Neural progenitor cell (in vitro differentiated cells): ENCODE measurements around the gene SLC2A4. TPM values are rescaled to one million over a fixed set of nuclear protein-coding genes. Genes with fewer than 3 reads are reported as not detected.

Experiments used
- DNase-seq: peaks from one replicate; pipeline ENCODE4 v3.0.0-alpha.2; 2016; ENCODE audit warnings: low spot score
- H2AFZ ChIP-seq: fragments of 200-600 bp; sonication (generic); replicated peaks from 2 replicates; pipeline ENCODE4 v1.6.1; 2016; ENCODE audit warnings: antibody characterized with exemption
- H3F3A ChIP-seq: fragments of 200-600 bp; sonication (generic); 2 replicates; pipeline ENCODE4 v1.6.1; 2016; ENCODE audit warnings: antibody characterized with exemption, low read depth
- H3K27ac ChIP-seq: fragments of 200-600 bp; sonication (generic); 2 replicates; pipeline ENCODE4 v1.5.1; 2016; ENCODE audit warnings: mild to moderate bottlenecking
- H3K27me3 ChIP-seq: fragments of 200-600 bp; sonication (generic); 2 replicates; pipeline ENCODE4 v1.6.1; 2016; ENCODE audit warnings: mild to moderate bottlenecking, moderate library complexity
- H3K36me3 ChIP-seq: fragments of 200-600 bp; sonication (generic); 2 replicates; pipeline ENCODE4 v1.5.1; 2016
- H3K4me1 ChIP-seq: fragments of 200-600 bp; sonication (generic); 2 replicates; pipeline ENCODE4 v1.6.1; 2016; ENCODE audit warnings: mixed run types
- H3K4me2 ChIP-seq: fragments of 200-600 bp; sonication (generic); 2 replicates; pipeline ENCODE4 v1.6.1; 2016
- H3K4me3 ChIP-seq: fragments of 200-600 bp; sonication (generic); 2 replicates; pipeline ENCODE4 v1.5.1; 2016
- H3K79me2 ChIP-seq: fragments of 200-600 bp; sonication (generic); 2 replicates; pipeline ENCODE4 v1.6.1; 2016; ENCODE audit warnings: low read depth
- H3K9ac ChIP-seq: fragments of 200-600 bp; sonication (generic); 2 replicates; pipeline ENCODE4 v1.6.1; 2016
- H3K9me3 ChIP-seq: fragments of 200-600 bp; sonication (generic); 2 replicates; pipeline ENCODE4 v1.5.1; 2016; ENCODE audit warnings: low read depth
- H4K20me1 ChIP-seq: fragments of 200-600 bp; sonication (generic); 2 replicates; pipeline ENCODE4 v1.6.1; 2016; ENCODE audit warnings: low read depth
- H3K27ac Mint-ChIP-seq: 3 replicates; pipeline ENCODE4 v1.8.0; 2021; ENCODE audit warnings: mixed read lengths
- H3K27me3 Mint-ChIP-seq: 2 replicates; pipeline ENCODE4 v1.8.0; 2022; ENCODE audit warnings: low read depth, mild to moderate bottlenecking, inconsistent platforms, moderate library complexity, mixed read lengths; ENCODE audit not compliant: insufficient read depth
- H3K36me3 Mint-ChIP-seq: 3 replicates; pipeline ENCODE4 v1.8.0; 2021; ENCODE audit warnings: mixed read lengths
- H3K4me1 Mint-ChIP-seq: 3 replicates; pipeline ENCODE4 v1.8.0; 2021; ENCODE audit warnings: mixed read lengths
- H3K4me3 Mint-ChIP-seq: 3 replicates; pipeline ENCODE4 v1.8.0; 2021; ENCODE audit warnings: mild to moderate bottlenecking, moderate library complexity, mixed read lengths
- H3K9me3 Mint-ChIP-seq: 3 replicates; pipeline ENCODE4 v1.8.0; 2020; ENCODE audit warnings: mixed read lengths
- EZH2 ChIP-seq: fragments of 200-600 bp; sonication (generic); IDR thresholded peaks from 2 replicates; pipeline ENCODE4 v1.6.1; 2017; ENCODE audit warnings: antibody characterized with exemption, mild to moderate bottlenecking, moderate library complexity
- EZH2phosphoT487 ChIP-seq: fragments of 200-600 bp; sonication (generic); IDR thresholded peaks from 2 replicates; pipeline ENCODE4 v1.6.1; 2017; ENCODE audit warnings: antibody characterized with exemption
- total RNA-seq: library from RNA; depleted of rRNA; stranded (reverse); fragments of >200 nt; gene quantifications from 2 replicates; pipeline ENCODE4 v1.2.3, GENCODE V29; 2015; ENCODE audit warnings: low replicate concordance
- TF ChIP-seq, protein P1 (sequence below): fragments of 200-600 bp; sonication (generic); IDR thresholded peaks from 2 replicates; pipeline ENCODE4 v1.5.1; 2017; ENCODE audit warnings: antibody characterized with exemption, mild to moderate bottlenecking

The SLC2A4 gene
- total RNA-seq, 1 donor from 2014 or later = 1.7 TPM

DNA sequence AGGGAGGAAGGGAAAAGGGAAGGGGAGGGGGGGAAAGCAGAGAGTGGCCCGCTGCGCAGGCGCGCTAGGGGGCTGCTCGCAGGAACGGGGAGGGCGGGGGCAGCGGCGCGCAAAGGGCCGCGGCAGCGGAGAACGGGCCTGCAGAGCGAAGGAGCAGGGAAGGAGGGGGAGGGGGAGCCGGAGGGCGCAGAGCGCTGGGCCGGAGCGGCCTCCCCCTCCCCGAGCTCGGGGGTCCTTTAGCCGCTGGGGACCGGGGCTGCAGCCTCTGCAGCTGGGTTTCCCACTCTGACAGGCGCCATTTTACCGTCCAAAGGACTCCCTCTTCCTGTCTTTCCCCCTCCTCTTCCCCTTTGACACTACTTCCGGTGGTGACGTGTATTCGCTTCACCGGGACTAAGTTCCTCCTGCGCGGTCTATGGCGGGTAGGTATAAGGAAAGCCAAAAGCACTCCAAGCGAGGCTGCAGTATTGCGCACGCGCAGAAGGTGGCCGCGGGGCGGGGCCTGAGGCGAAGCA is 29.8 kb upstream of the SLC2A4 start, which contains the start of gene CTDNEP1:
CTDNEP1 (minus strand) TSS at position 74 of the 515 bp plus-strand sequence. CDS start 438 bp downstream, outside the sequence.
- Histone ChIP-seq H3F3A (peaks cover 18% of the 10 kb centered on the region), H3K4me1 (peaks cover 16% of the 10 kb centered on the region), H4K20me1 (peaks cover 34% of the 10 kb centered on the region), H3K4me2 (peak within 1 kb of the TSS; percentile 100), H3K27ac (peak within 1 kb of the TSS; percentile 98), H3K27me3 (no peaks in the 10 kb centered on the region), H3K9me3 (no peaks in the 10 kb centered on the region), H3K9ac (peak within 1 kb of the TSS; percentile 72), H2AFZ (peak within 1 kb of the TSS; percentile 85), H3K79me2 (peaks cover 59% of the 10 kb centered on the region), H3K4me3 (peak within 1 kb of the TSS; percentile 61), H3K36me3 (peaks cover 3% of the 10 kb centered on the region)
- Mint-ChIP-seq H3K9me3 (no peaks in the 10 kb centered on the region), H3K4me3 (peak within 1 kb of the TSS; percentile 89), H3K4me1 (peaks cover 34% of the 10 kb centered on the region), H3K27me3 (peaks cover 12% of the 10 kb centered on the region), H3K27ac (peak within 1 kb of the TSS; percentile 99), H3K36me3 (peaks cover 19% of the 10 kb centered on the region)
- peak; percentile 90 for DNase-seq
- TF ChIP-seq EZH2phosphoT487 (no peak), EZH2 (no peak)
- TF ChIP-seq, protein P1, sequence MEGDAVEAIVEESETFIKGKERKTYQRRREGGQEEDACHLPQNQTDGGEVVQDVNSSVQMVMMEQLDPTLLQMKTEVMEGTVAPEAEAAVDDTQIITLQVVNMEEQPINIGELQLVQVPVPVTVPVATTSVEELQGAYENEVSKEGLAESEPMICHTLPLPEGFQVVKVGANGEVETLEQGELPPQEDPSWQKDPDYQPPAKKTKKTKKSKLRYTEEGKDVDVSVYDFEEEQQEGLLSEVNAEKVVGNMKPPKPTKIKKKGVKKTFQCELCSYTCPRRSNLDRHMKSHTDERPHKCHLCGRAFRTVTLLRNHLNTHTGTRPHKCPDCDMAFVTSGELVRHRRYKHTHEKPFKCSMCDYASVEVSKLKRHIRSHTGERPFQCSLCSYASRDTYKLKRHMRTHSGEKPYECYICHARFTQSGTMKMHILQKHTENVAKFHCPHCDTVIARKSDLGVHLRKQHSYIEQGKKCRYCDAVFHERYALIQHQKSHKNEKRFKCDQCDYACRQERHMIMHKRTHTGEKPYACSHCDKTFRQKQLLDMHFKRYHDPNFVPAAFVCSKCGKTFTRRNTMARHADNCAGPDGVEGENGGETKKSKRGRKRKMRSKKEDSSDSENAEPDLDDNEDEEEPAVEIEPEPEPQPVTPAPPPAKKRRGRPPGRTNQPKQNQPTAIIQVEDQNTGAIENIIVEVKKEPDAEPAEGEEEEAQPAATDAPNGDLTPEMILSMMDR = no peak

DNA sequence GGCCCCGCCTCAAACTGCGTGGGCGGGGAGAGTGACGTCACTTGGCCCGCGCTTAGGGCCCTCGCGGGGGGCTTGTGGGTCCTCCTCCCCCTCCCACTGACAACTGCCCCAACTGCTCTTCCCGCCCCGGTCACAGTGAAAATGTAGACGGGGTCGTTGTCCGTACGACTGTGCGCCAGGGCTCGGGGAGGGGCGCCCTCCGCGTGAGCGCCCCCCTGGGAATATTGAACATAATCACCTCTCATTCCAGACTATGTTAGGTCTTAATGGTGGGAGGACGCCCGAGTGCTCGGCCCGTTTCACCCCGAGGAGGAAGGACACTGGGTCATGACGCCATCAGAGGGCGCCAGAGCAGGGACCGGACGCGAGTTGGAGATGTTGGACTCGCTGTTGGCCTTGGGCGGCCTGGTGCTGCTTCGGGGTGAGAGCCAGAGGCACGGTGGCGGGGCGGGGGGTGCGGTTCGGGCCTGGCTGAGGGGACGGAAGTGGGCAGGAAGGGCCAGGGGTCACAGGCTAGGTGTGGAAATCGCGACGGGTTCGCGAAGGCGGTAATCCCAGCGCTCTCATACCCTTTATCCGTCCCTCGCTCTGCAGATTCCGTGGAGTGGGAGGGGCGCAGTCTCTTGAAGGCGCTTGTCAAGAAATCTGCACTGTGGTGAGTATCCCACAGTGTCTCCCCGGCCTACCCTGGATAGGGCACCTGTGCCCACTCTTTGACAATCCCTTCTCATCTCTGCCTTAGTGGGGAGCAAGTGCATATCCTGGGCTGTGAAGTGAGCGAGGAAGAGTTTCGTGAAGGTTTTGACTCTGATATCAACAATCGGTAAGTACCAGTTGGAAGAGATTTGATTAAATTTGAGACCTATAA is 29.1 kb upstream of the SLC2A4 start, which contains the start of gene ELP5:
ELP5 (plus strand) TSS at position 40 of the 868 bp plus-strand sequence; CDS start at position 376, 336 bp downstream.
- peaks cover 3% of the 10 kb centered on the region for H3K36me3 ChIP-seq
- peak within 1 kb of the TSS; percentile 72 for H3K9ac ChIP-seq
- Mint-ChIP-seq H3K9me3 (no peaks in the 10 kb centered on the region), H3K4me3 (peak within 1 kb of the TSS; percentile 89), H3K27ac (peak within 1 kb of the TSS; percentile 99), H3K4me1 (peaks cover 34% of the 10 kb centered on the region), H3K27me3 (peaks cover 12% of the 10 kb centered on the region), H3K36me3 (peaks cover 19% of the 10 kb centered on the region)
- H3K4me1 ChIP-seq = peaks cover 16% of the 10 kb centered on the region
- H3K9me3 ChIP-seq = no peaks in the 10 kb centered on the region
- peak within 1 kb of the TSS; percentile 98 for H3K27ac ChIP-seq
- no peaks in the 10 kb centered on the region for H3K27me3 ChIP-seq
- H2AFZ ChIP-seq = peak within 1 kb of the TSS; percentile 85
- H3F3A ChIP-seq = peaks cover 18% of the 10 kb centered on the region
- DNase-seq = peak; percentile 98
- H4K20me1 ChIP-seq = peaks cover 32% of the 10 kb centered on the region
- peak within 1 kb of the TSS; percentile 61 for H3K4me3 ChIP-seq
- peaks cover 52% of the 10 kb centered on the region for H3K79me2 ChIP-seq
- peak within 1 kb of the TSS; percentile 100 for H3K4me2 ChIP-seq
- TF ChIP-seq EZH2phosphoT487 (peak; percentile 28), EZH2 (peak; percentile 37)
- TF ChIP-seq, protein P1 = peak; percentile 44

DNA sequence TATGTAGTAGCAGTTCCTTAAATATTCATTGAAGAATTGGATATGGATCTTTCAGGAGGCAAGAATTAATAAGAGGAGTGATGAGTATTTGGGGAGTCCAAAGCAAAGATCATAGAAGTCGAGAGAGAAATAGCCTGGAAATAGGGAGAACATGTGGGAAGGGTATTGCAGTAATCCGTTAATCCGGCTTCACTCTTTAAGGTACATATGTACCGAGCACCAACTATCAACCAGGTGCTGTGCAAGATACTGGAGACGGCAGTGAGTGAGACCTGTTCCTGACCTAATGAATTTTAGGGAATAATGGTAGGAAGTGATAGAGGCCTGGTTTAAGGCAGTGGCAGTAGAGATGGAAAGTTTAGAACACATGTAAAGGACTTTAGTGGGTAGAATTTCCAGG is 28.4 kb upstream of the SLC2A4 start:
- no peaks in the 10 kb centered on the region for H3K27me3 ChIP-seq
- peaks cover 12% of the 10 kb centered on the region for H3K27me3 Mint-ChIP-seq
- H3K4me1 ChIP-seq = peaks cover 16% of the 10 kb centered on the region
- H4K20me1 ChIP-seq = peaks cover 27% of the 10 kb centered on the region
- H3K4me1 Mint-ChIP-seq = peaks cover 34% of the 10 kb centered on the region
- no peak overlapping the region for H3K27ac ChIP-seq
- H3K9ac ChIP-seq = peak overlapping the region; percentile 70
- peak overlapping the region; percentile 61 for H3K4me3 ChIP-seq
- peaks cover 19% of the 10 kb centered on the region for H3K36me3 Mint-ChIP-seq
- peaks cover 46% of the 10 kb centered on the region for H3K79me2 ChIP-seq
- peak overlapping the region; percentile 89 for H3K4me3 Mint-ChIP-seq
- no peaks in the 10 kb centered on the region for H3K9me3 Mint-ChIP-seq
- no peaks in the 10 kb centered on the region for H3K9me3 ChIP-seq
- no peak for TF ChIP-seq EZH2phosphoT487
- H3K4me2 ChIP-seq = peak overlapping the region; percentile 87
- H3K36me3 ChIP-seq = peaks cover 3% of the 10 kb centered on the region
- DNase-seq = no peak
- no peak overlapping the region for H3K27ac Mint-ChIP-seq
- peaks cover 18% of the 10 kb centered on the region for H3F3A ChIP-seq
- no peak overlapping the region for H2AFZ ChIP-seq
